Activated naive CD8-positive, alpha-beta T cell treated with anti-CD3 and anti-CD28 coated beads, Interleukin-2, amount 50 U/mL, for 16 hours (primary cell): ENCODE data around the gene AGRP.

Experiments used
- DNase-seq: peaks from one replicate; pipeline ENCODE4 v3.0.0-alpha.2; 2020; ENCODE audit warnings: low read depth, low spot score

AGRP gene

GRCh38 chr16:67445913-67446907 is 37.1 kb downstream of the AGRP start:
- DNase-seq: no peak

DNA sequence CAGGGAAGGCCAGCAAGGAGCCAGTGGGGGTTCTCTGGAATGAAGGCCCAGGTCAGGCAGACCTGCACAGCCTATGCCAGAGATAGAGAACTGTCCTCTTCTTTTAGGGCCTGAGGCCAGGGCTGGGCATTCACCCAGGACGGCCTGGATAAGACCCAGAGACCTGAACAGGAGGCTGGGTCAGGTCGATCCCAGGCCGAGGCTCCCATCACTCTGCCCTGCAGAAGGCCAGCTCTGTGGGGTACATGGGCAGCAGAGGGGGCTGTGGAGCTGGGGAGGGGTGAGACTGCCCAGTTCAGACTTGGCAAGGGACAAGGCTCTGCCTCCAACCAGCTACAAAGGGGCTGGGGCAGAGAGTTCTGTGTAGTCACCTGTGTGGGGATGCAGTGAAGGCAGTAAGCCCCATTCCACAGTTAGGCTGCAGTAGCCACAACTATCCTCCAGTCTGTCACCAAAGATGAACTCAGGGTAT is 37.9 kb downstream of the AGRP start:
- no peak for DNase-seq

GRCh38 chr16:67445126-67445426 is 38.3 kb downstream of the AGRP start:
- no peak for DNase-seq

DNA sequence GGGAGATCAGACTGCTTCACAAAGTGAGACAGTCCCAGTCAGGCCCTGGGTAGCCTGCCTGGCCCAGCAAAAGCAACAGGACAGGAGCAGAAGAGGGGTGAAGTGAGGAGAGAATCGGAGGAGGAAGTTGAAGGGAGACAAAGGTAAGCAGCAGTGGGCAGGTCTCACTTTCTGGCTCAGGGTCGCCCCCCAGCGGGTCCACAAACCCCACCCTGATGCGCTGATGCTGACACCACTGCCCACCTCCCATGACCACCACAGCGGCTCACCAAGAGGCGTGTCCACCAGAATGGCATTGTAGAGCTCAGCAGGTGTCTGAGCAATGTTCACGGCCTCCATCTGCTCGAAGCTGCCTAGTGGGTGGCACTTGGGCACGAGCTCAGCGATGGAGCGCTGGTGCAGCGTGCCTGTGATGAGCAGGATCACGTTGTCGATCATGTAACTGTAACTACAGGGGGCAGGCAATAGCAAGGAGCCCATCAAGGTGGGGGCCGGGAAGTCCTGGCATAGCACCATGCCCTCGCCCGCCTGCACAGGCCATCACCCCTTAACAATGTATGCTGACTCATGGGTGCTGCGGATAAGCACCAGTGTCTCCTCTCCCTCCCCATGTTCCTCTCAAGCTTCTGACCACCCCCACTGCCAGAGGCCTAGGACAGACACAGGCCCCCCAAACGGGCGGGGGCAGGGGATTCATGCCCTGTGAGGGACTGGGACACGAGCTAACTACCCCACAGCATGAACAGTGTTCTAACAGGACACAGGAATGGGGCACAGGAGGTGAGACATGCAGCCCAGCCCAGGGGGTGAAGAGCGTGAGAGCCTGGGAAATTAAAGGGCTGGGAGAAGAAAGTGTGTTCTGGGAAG is 38.9 kb downstream of the AGRP start:
- no peak for DNase-seq

- no peak for DNase-seq
These were observed 40.1 kb downstream of the AGRP start for GRCh38 chr16:67443265-67443664.

DNA sequence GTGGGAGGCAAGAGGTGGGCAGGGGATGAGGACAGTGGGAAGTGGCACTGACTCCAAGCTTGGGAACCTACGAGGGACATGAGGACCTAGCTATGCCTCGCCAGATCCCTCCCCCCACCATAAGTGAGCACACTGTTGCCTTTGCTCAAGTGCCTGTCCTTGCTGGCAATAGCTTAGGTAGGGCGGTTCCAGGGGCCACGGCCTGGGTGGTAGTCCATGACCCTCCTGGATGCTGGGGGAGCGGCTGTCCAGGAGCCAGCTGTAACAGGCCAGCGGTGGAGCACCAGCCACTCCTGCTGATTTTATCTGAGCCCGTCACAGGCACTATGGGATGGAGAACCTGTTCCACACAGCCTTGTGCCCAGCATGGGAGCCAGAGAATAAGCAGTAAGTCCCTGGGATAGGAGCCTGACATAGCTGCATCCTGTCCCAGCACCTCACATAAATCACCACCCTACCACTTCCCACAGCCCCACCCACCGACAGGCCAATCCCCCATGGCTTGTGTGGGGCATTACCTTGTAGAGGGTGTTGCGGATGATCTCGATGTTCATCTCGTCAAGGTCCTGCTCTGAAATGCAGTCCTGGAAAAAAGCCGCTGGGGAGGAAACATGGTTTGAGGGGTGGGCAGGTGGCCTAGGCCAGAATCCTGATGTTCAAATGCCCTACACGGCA is 40.6 kb downstream of the AGRP start:
- DNase-seq: no peak

DNA sequence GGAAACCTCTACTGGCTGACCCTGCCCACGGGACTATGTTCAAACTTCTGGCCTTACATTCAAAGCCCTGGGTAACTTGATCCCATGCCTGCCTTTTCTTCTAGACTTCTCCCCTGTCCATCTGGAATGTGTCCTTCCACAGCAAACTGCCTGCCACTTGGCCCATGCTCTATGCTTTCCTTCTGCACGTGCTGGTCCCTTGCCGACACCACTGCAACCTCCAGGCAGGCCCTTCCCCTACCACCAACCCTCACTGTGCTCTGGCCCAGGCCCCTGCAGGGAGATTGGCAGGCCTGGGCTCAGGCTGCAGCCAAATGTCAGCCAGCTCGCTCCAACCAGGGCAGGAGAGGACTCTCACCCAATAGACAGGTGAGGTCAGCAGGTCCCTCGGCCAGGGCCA is 41.4 kb downstream of the AGRP start:
- DNase-seq: no peak

GRCh38 chr16:67441271-67441753 is 42.0 kb downstream of the AGRP start:
- no peak for DNase-seq

DNA sequence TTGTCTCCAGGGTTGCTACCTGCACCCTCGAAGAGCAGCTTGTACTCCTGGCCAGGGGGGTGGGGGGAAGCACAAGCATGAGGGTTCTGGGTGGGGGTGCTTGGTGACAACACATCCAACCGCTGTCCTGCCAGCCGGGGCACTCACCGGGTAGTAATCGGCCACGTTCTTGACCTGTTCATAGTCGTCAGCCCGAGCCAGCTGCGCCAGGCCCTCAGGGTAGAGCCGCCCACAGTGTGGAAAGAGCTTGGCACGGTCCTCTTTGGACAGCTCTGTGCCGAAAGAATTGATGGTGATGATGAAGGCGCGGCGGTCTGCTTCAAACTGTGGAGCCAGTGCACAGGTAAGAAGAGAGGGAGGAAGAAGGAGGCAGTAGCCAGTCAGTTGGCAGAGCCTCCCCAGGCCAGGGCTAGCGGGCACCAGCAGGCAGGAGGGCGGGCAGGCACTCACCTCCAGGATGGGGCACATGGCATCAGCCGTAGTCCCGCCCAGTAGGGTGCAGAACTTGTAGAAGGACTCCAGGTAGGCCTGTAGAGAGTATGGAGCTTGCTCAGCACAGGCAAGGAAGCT is 44.4 kb downstream of the AGRP start:
- no peak for DNase-seq

DNA sequence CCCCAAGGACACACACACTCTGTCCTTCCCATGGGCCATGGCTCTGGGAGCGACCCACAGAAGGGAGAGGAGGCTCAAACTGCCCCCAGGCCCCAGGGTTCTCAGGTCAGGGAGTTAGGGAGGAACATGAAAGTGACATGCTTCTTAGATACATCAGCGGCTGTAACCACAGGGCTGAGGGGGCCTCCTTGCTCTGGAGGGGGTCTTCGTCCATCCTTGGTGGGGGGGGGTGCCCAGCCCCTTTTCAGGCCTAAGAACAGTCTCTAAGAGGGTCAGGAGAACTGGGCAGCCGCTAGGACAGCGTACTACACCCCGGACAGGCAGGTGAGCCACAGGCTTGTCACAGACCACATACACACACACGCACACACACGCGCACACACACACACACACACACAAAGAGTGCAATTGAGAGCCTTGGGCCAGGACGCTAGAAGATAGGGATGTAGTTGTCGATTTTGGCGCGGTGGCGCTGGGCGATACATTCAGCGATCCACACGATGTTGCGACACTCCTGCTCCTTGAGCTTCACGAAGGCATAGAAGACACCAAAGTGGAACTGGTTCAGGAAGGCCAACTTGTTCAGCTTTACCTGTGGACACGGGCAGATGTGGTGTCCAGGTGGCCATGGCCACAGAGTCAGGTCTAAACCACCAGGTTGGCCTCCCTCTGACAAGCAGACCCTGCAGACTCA is 45.1 kb downstream of the AGRP start:
- DNase-seq: no peak

DNA sequence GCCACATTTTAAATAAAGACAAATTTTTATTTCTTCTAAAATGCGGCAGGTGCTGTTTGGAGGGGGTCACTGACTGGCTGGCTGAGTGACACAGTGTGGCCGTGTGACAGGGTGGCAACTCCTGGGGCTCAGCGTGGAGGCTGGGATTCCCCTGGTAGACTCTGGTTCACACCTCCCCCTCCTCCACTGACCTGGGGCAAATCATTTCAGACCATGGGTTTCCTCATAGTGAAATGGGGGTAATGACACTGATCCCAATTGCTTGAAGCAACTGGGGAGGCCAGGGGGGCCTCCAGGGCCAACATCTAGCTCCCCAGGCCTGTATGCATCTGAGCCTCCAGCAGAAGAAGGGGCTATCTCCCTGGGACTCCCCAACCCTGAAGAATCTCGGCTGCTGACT is 45.8 kb downstream of the AGRP start:
- no peak for DNase-seq

GRCh38 chr16:67436640-67437193 is 46.6 kb downstream of the AGRP start:
- no peak for DNase-seq

- DNase-seq: no peak
These were observed 47.6 kb downstream of the AGRP start for GRCh38 chr16:67435758-67436164.

DNA sequence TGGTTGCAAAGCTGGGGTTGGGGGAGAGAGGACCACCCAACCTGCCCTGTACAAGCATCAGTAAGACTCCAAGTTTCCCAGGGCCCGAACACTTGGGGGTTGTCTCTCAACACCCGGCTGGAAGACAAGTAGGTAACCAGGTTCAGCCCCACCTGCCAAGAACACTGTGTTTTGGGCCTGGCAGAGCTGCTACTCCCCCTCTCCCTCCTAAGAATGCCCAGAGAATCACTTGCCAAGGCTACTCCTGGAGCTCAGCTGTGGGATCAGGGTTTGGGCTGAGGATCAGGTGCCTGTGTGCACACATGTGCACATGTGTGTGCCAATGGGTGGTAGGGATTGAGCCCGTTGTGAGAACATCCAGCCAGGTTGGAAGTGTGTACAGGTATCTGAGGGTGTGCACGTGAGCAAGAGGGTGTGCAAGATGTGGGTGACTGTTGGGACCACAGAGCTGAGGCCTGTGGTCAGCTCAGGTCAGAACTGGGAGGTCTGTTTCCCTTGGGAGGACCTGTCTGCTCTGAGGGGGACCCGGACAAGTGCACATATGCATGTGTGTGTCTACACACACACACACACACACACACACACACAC is 50.1 kb downstream of the AGRP start:
- DNase-seq: no peak
